ENCODE data around the gene APBB1IP. TPM values are rescaled to one million over a fixed set of nuclear protein-coding genes. Genes with fewer than 3 reads are reported as not detected.

Gene APBB1IP
- polyA plus RNA-seq, 2 of the 4 experiments (the other 2 are of a cell fraction), result 0.96 to 9.2 TPM

DNA sequence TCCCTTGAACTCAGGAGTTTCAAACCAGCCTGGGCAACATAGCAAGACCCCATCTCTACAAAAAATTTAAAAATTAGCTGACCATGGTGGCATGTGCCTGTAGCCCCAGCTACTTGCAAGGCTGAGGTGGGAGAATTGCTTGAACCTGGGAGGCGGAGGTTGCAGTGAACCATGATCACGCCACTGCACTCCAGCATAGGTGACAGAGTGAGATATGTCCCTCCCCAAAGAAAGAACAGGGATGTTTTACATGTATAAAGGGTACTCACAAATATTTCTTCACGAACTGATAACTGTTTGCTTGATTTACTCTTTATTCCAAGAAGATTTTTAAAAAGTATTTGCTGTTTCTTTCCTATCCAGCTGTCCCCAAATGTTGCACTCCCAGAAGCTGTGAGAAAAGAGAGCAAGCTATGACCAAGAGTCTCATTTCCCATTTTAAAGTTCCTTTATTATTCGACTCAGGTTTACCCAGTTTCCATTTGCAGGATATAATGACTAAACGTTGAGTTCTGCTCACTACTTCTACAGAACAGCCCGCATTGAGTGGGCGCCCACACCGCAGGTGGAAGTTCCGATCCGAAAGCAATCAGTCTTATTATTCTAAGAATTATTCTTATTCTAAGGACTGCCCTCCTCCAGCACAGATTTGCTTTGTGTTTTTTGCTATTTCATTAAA is 90.7 kb downstream of the APBB1IP start:
- H3K9me3 ChIP-seq, result no peaks in the 10 kb centered on the region
- peaks cover 6% of the 10 kb centered on the region; the same call in 1 of the 3 replicates for H3K4me1 ChIP-seq
- ATAC-seq, result no peak
- FAIRE-seq, result no peak
- ChIA-PET POLR2A (no interaction called here), CTCF (interaction anchor here (1.1 to 1.5 kb wide), 2 partner anchors 12 to 27 kb away, joined by 3 to 6 read pairs; no protein-coding TSS in a partner anchor)
- 77% methylated on average over 10 of the region's 10 CpGs for WGBS (ENCODE audit: missing lambda C conversion rate)
- no peak for DNase-seq (ENCODE audit: low read depth in 1 of 2, low spot score in 1 of 2)
- H3K27ac ChIP-seq, result no peak overlapping the region
- no peak overlapping the region for H3K4me2 ChIP-seq
- no peak overlapping the region for H3K4me3 ChIP-seq
- TF ChIP-seq, protein P1, sequence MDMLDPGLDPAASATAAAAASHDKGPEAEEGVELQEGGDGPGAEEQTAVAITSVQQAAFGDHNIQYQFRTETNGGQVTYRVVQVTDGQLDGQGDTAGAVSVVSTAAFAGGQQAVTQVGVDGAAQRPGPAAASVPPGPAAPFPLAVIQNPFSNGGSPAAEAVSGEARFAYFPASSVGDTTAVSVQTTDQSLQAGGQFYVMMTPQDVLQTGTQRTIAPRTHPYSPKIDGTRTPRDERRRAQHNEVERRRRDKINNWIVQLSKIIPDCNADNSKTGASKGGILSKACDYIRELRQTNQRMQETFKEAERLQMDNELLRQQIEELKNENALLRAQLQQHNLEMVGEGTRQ (IDR thresholded peaks at IDR 0.05), result no peak
- TF ChIP-seq HOXB5 (CRISPR knock-in tag; IDR thresholded peaks at IDR 0.05) (no peak), CBX2 (IDR thresholded peaks at IDR 0.05; ENCODE audit: borderline replicate concordance, low read depth) (no peak), EP300 (IDR thresholded peaks at IDR 0.05) (no peak)

DNA sequence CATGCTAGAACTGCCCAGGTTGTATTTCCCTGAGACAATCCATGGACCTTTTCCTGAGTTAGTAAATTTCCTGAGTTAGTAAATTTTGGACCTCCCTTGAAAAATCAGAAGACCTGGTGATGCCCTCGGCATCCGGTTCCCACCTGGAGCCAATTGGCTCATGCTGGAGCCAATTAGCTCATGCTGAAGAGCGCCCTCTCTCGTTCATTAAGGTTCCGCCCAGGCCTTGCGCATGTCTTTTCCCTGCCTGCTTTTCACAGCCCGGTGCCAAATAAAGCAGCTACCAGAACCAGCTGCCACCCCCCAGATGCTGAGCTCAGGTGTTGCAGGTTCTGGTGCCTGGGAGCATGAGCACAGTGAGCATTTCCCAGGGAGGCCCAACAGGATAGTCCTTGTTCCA is 96.2 kb downstream of the APBB1IP start:
- peak in 1 of 2 experiments; percentile 48; a peak in 1 of 6 replicates for ATAC-seq
- Histone ChIP-seq H3K27ac (no peak overlapping the region), H3K4me3 (no peak overlapping the region), H3K4me1 (peaks cover 6% of the 10 kb centered on the region; the same call in 1 of the 3 replicates), H3K9me3 (no peaks in the 10 kb centered on the region), H3K4me2 (no peak overlapping the region)
- DNase-seq (ENCODE audit: low read depth in 1 of 2, low spot score in 1 of 2), result peak in 1 of 2 experiments; percentile 28
- no peak for FAIRE-seq
- ChIA-PET CTCF (interaction anchor here (0.6 kb wide), 1 partner anchor 377 kb away, joined by 3 read pairs; no protein-coding TSS in a partner anchor), POLR2A (no interaction called here)
- 74% methylated on average over 7 of the region's 7 CpGs for WGBS (ENCODE audit: missing lambda C conversion rate)
- TF ChIP-seq ZC3H11A (IDR thresholded peaks at IDR 0.05), result no peak
- no peak for TF ChIP-seq MYC (IDR thresholded peaks at IDR 0.05; ENCODE audit: borderline replicate concordance, low read length)
- no peak for TF ChIP-seq JUN (IDR thresholded peaks at IDR 0.05)
- TF ChIP-seq EP300 (IDR thresholded peaks at IDR 0.05), result no peak
- no peak for TF ChIP-seq BHLHE40 (IDR thresholded peaks at IDR 0.05; ENCODE audit: low read depth, low read length)
- TF ChIP-seq, protein P2, sequence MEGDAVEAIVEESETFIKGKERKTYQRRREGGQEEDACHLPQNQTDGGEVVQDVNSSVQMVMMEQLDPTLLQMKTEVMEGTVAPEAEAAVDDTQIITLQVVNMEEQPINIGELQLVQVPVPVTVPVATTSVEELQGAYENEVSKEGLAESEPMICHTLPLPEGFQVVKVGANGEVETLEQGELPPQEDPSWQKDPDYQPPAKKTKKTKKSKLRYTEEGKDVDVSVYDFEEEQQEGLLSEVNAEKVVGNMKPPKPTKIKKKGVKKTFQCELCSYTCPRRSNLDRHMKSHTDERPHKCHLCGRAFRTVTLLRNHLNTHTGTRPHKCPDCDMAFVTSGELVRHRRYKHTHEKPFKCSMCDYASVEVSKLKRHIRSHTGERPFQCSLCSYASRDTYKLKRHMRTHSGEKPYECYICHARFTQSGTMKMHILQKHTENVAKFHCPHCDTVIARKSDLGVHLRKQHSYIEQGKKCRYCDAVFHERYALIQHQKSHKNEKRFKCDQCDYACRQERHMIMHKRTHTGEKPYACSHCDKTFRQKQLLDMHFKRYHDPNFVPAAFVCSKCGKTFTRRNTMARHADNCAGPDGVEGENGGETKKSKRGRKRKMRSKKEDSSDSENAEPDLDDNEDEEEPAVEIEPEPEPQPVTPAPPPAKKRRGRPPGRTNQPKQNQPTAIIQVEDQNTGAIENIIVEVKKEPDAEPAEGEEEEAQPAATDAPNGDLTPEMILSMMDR (IDR thresholded peaks at IDR 0.05), result peak; percentile 21; the same call in 1 of the 3 replicates
- TF ChIP-seq CHD4 (IDR thresholded peaks at IDR 0.05; ENCODE audit: borderline replicate concordance), result no peak
- TF ChIP-seq, protein P3, sequence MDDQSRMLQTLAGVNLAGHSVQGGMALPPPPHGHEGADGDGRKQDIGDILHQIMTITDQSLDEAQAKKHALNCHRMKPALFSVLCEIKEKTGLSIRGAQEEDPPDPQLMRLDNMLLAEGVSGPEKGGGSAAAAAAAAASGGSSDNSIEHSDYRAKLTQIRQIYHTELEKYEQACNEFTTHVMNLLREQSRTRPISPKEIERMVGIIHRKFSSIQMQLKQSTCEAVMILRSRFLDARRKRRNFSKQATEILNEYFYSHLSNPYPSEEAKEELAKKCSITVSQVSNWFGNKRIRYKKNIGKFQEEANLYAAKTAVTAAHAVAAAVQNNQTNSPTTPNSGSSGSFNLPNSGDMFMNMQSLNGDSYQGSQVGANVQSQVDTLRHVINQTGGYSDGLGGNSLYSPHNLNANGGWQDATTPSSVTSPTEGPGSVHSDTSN (IDR thresholded peaks at IDR 0.05), result no peak

DNA sequence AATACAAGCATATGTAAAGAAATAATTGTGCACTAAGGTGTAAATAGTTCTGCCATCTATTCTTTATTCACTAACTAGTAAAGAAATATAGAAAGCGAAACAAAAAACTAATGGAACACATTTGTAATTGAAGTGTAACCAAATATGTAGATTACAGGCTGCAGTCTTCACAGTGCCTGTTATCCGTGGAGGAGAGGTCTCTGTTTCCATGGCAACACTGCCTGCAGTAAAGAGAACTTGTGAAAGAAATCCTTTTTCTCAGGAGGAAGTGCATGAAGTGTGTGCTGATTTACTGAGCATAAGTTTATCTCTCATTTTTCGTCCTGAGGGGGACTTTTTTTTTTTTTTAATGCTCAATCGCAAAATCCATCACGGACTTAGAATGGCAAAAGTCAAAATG is 102.5 kb downstream of the APBB1IP start:
- FAIRE-seq, result no peak
- Histone ChIP-seq H3K27ac (no peak overlapping the region), H3K4me2 (peak overlapping the region; percentile 22; the same call in 1 of the 3 replicates), H3K4me3 (no peak overlapping the region), H3K4me1 (0 out of 3 replicates have a peak, but pooled peaks cover 7% of the 10 kb centered on the region), H3K9me3 (no peaks in the 10 kb centered on the region)
- TF ChIP-seq CHD4 (IDR thresholded peaks at IDR 0.05; ENCODE audit: borderline replicate concordance) (no peak), HDAC2 (IDR thresholded peaks at IDR 0.05) (no peak), TFCP2L1 (CRISPR knock-in tag; IDR thresholded peaks at IDR 0.05) (no peak), JUNB (IDR thresholded peaks at IDR 0.05) (no peak), KDM1A (IDR thresholded peaks at IDR 0.05; ENCODE audit: low read depth) (no peak), ZC3H11A (IDR thresholded peaks at IDR 0.05) (no peak), POLR2A (IDR thresholded peaks at IDR 0.05; ENCODE audit: low read length) (no peak), FOXS1 (CRISPR knock-in tag; IDR thresholded peaks at IDR 0.05) (no peak)
- TF ChIP-seq, protein P4, sequence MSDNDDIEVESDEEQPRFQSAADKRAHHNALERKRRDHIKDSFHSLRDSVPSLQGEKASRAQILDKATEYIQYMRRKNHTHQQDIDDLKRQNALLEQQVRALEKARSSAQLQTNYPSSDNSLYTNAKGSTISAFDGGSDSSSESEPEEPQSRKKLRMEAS (IDR thresholded peaks at IDR 0.05), result no peak
- TF ChIP-seq, protein P5, sequence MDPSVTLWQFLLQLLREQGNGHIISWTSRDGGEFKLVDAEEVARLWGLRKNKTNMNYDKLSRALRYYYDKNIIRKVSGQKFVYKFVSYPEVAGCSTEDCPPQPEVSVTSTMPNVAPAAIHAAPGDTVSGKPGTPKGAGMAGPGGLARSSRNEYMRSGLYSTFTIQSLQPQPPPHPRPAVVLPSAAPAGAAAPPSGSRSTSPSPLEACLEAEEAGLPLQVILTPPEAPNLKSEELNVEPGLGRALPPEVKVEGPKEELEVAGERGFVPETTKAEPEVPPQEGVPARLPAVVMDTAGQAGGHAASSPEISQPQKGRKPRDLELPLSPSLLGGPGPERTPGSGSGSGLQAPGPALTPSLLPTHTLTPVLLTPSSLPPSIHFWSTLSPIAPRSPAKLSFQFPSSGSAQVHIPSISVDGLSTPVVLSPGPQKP (IDR thresholded peaks at IDR 0.05; ENCODE audit: low read depth, low read length), result no peak
- no peak for DNase-seq (ENCODE audit: low read depth in 1 of 2, low spot score in 1 of 2)
- no peak for ATAC-seq
- CTCF ChIA-PET, result no interaction called here
- POLR2A ChIA-PET, result no interaction called here
- WGBS (ENCODE audit: missing lambda C conversion rate), result 38% methylated on average over 5 of the region's 5 CpGs

Data from A549 (cell line).